Activated CD8-positive, alpha-beta T cell treated with anti-CD3 and anti-CD28 coated beads, Interleukin-2, amount 10 ng/mL, durations not matched to agents 7 days and 5 days (primary cell): ENCODE results near the gene TAS2R41. TPM values are rescaled to one million over a fixed set of nuclear protein-coding genes. Genes with fewer than 3 reads are reported as not detected.

Experiments used
- total RNA-seq, 2 experiments: library from RNA; stranded (reverse); gene quantifications; one replicate each; pipeline ENCODE4 v1.2.3, GENCODE V29; 2021

TAS2R41 gene
- total RNA-seq, 2 experiments from 2014 or later = not detected

Other genes with a start within 250 kb of the TAS2R41 start
- 100 to 1,000 TPM; 254 to 255 TPM for gene GSTK1, start 214.4 kb upstream of the TAS2R41 start, total RNA-seq
- under 1 TPM; 0.29 to 0.65 TPM for gene TMEM139, start 192.9 kb upstream of the TAS2R41 start, total RNA-seq
- 100 to 1,000 TPM; 111 to 115 TPM for gene CASP2, start 189.5 kb upstream of the TAS2R41 start, total RNA-seq
- gene CLCN1, start 161.8 kb upstream of the TAS2R41 start, total RNA-seq = under 1 TPM in 1 of 2 experiments, not detected in 1; 0.13 TPM
- 1 to 10 TPM; 2.2 to 2.4 TPM for gene FAM131B, start 115.2 kb upstream of the TAS2R41 start, total RNA-seq
- gene ZYX, start 96.5 kb upstream of the TAS2R41 start, total RNA-seq = 100 to 1,000 TPM; 179 to 192 TPM
- gene EPHA1, start 69.0 kb upstream of the TAS2R41 start, total RNA-seq = 10 to 100 TPM; 12.4 to 15.7 TPM
- under 1 TPM; 0.26 to 0.29 TPM for gene TAS2R60, start 34.4 kb upstream of the TAS2R41 start, total RNA-seq
- under 1 TPM; 0.42 to 0.87 TPM for gene CTAGE15, start 93.9 kb downstream of the TAS2R41 start, total RNA-seq
- gene TCAF2, start 143.1 kb downstream of the TAS2R41 start, total RNA-seq = 10 to 100 TPM; 14.1 to 15.2 TPM